GM18526 (cell line): ENCODE results near the gene CFAP68.

Experiments used
- POLR2A ChIP-seq: IDR thresholded peaks from 3 replicates; pipeline ENCODE4 v1.6.1; 2011; ENCODE audit not compliant: insufficient read length; ENCODE audit errors: extremely low read depth

CFAP68 gene

DNA sequence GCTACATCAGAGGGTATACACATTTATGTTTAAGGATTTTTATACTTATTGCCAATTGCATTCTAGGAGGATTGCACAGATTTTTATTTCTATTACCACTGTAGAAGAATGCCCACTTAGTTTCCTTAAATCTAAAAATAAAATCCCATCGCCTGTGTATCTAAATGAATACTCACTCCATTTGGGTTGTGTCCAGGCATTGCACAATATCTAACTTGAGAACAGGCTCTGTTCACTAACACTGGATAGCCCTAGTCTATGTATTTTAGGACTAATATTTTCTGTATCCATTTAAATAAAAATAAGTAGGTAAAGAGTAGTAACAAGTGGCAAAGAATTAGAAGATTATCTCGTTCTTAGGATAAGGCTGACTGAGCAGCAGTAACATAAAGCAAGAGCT, 43.5 kb downstream of the CFAP68 start:
- TF ChIP-seq POLR2A = no peak

DNA sequence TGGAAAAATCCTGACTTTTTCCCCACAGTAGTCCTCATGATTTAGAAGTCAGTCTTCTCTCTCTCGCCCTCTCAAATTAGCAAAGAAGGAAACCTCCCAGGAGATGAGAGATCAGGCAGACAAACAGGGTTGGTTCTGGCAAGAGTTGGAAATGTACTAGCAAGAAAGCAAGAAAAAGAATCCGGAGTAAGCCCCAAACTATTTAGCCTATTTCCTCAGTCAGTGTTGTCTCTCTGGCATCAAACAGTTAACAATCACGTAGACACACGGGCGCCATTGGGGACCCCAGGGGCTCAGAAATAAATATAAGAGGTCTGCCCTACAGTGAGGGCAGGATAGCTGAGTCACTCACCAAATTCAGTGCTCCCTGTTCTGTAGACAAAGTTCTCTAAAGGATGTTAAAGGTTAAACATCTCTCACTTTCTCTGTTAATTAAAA, 44.0 kb downstream of the CFAP68 start:
- TF ChIP-seq POLR2A = no peak

DNA sequence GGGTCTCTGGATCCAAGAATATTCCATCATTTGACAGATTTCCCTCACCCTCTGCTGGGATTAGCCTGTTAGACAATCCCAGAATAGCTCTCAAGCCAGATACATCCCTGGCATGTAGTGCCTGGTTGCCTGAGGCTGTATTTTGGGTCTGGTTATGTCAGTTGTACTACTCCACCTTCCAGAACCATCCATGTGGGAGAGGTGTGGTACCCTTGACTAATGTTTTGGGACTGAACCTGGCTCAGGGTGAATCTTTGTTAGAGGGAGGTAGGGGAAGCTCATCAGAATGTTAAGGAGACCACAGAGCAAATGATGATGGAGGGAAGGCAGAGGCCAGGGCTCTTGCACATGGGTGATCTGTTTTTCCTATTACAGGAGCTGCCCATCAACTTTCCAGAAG, 44.6 kb downstream of the CFAP68 start:
- no peak for TF ChIP-seq POLR2A

DNA sequence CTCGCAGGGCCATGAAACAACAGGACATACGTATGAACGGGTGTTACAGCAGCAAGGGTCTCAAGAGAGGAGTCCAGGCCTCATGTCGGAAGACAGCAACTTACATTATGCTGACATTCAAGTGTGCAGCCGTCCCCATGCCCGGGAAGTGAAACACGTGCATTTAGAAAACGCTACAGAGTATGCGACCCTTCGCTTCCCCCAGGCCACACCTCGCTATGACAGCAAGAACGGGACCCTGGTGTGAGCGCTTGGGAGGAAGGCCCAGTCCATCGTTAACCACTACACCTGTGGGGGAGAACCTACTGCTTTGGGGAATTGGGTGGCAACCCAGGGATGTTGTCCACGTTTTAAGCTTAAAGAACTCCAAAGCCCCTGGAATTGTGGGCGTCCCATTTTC, 46.6 kb downstream of the CFAP68 start:
- TF ChIP-seq POLR2A = no peak

DNA sequence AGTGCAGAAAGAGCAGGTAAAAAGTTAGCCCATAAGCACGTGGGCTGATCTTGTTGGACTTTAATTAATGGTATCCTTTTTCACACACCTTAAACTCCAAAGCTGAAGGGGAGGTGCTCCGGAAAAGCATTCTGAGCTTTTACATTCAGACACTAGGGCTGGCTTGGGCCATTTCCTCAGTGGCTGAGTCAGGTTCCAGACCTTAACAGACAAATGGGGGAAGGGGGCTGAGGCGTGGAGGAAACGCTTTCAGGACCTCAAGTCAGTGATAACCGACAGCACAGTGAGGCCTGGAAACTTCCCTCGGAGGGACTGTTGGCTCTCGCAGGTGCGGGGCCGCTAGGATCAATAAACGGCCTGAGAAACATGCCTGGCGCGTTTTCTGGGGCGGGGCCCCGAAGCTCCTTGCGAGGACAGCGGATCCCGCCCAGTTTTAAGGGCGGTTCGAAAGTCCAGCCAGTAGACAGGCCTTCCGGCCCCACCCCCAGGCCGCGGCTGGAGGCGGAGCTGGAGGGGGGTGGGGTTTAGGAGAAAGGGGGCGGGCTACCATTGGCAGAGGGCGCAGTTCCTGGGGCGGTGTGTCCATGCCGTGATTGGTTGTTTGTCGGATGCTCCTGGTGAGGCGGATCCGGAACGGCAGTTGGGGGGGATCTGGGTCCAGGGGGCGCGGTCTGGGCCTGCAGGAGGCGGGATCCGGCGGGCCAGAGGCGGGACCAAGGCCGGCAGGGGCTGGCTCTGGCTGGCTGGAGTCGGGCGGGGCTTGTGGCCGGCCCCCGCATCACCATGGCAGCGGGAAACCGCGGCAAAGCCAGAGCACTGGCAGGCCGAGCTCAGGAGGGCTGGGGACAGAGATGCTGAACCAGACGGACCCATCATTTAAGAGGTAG, 47.4 kb downstream of the CFAP68 start:
- TF ChIP-seq POLR2A = peak; percentile 66

DNA sequence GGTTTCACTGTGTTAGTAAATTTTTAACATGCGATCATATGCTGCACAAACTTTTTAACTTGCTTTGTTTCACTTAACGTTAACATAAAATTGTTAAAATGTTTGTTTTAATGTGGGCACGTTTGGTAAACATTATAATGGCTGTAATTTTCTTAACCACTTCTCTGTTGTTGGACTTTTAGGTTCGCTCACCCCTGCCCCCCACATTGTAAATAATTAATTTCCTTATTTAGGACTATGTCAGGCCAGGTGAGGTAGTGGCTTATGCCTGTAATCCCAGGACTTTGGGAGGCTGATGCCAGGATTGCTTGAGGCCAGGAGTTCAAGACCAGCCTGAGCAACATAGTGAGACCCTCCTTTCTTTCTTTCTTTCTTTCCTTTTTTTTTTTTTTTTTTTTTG, 51.1 kb downstream of the CFAP68 start:
- no peak for TF ChIP-seq POLR2A

DNA sequence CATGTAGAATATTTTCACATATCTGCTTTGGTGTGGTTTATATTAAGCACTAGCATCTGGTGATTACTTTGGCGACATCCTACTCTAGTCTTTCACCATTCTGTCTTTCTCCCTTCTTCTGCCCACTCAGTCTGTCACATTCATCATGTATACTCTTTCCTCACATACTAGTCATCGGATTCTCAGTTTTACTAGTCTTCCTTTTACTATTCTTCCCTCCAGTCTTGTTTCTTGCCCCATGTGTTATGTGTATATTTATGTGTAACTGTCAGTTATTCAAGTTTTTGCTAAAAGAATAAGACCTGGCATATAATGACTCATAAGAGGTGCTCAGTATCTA, 53.2 kb downstream of the CFAP68 start:
- TF ChIP-seq POLR2A = no peak

DNA sequence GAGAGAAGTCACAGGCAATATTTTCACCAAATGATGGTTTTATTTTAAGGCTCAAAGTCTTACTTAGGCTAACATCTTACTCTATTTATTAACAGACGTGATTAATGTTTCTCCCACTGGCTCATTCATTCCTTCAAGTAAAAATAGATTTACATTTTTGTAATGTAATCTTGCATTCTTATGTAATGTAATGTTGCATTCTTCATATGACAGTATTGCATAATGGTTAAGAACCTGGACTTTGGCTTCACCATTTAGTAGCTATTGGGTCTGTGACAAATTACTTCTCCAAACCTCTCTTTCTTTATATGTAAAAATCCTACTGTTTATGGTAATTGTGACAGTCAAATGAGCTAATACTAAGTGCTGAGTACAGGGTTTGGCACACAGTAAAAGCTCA, 54.5 kb downstream of the CFAP68 start:
- no peak for TF ChIP-seq POLR2A

DNA sequence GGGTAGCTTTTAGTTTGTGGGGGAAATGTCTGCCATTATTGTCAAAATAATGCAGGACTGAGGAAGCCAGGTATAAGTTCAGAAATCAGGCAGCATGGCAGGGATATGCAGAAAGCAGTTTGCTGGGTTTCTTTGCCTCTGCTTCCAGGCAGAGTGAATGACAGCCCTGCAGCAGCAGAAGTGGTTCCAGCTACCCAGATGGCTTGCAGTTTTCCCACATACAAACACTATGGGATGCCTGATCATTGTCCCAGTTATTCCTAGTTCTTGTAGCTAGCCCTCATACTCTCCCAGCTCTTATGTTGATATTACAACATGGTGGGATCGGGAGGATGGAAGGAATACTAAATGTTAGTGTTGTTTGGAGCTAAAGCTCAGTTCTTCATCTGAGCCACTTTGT, 55.0 kb downstream of the CFAP68 start:
- no peak for TF ChIP-seq POLR2A
